Measurements from ENCODE around the gene PSMG2.

GRCh38 chr18:12703096-12703567 is 290 bp downstream of the PSMG2 start:
- TF ChIP-seq CTCF (IDR thresholded peaks at IDR 0.05; ENCODE audit: insufficient read depth, low read length) (no peak), POLR2AphosphoS5 (IDR thresholded peaks at IDR 0.05; ENCODE audit: low read depth) (no peak)
